SK-N-SH (cell line): ENCODE data around the gene CDH2. TPM values are rescaled to one million over a fixed set of nuclear protein-coding genes. Genes with fewer than 3 reads are reported as not detected.

Source experiments
- CTCF ChIA-PET: fragments of 300-600, 350-600 bp; formaldehyde crosslinking; extraction: SDS; loops from one replicate; lab custom pipeline; 2021; lab: Yijun Ruan, JAX
- POLR2A ChIA-PET: fragments of 350-600 bp; sonication (Branson Sonifier 250); formaldehyde crosslinking; extraction: SDS; loops from one replicate; lab custom pipeline; 2020; ENCODE audit warnings: antibody characterized with exemption, inconsistent platforms; lab: Yijun Ruan, JAX
- DNase-seq: peaks from one replicate; pipeline ENCODE4 v3.0.0; 2012
- H2AFZ ChIP-seq: fragments of 200-600 bp; sonication (generic); 2 replicates; pipeline ENCODE4 v1.8.1; 2016; ENCODE audit warnings: antibody characterized with exemption, mild to moderate bottlenecking, low read depth
- H3F3A ChIP-seq: fragments of 200-600 bp; sonication (generic); replicated peaks from 2 replicates; pipeline ENCODE3; 2016; ENCODE audit warnings: antibody characterized with exemption, mild to moderate bottlenecking; ENCODE audit not compliant: insufficient read depth
- H3K27ac ChIP-seq, 2 experiments: fragments of 200-500 bp in 1 of 2; fragments of 200-600 bp in 1 of 2; sonication (Bioruptor generic) in 1 of 2; sonication (generic), shearing (Covaris generic) in 1 of 2; 2 replicates each; pipeline versions ENCODE4 v1.5.1 to v1.6.1; 2014 to 2016; ENCODE audit warnings: low read depth in 2 of 2, inconsistent platforms in 1 of 2, low read length in 1 of 2, mild to moderate bottlenecking in 1 of 2, mixed read lengths in 1 of 2
- H3K27me3 ChIP-seq: fragments of 200-600 bp; sonication (generic), shearing (Covaris generic); 2 replicates; pipeline ENCODE4 v1.6.1; 2016; ENCODE audit warnings: mixed run types; ENCODE audit not compliant: insufficient read depth
- H3K36me3 ChIP-seq, 2 experiments: fragments of 200-500 bp in 1 of 2; fragments of 200-600 bp in 1 of 2; sonication (Bioruptor generic) in 1 of 2; sonication (generic) in 1 of 2; replicated peaks in 1 of 2; 2 replicates each; pipeline versions ENCODE3 to v1.5.1; 2014 to 2016; ENCODE audit warnings: low read length in 1 of 2, mild to moderate bottlenecking in 1 of 2; ENCODE audit not compliant: insufficient read depth in 2 of 2, control insufficient read depth in 1 of 2
- H3K4me1 ChIP-seq, 2 experiments: fragments of 200-500 bp in 1 of 2; fragments of 200-600 bp in 1 of 2; sonication (Bioruptor generic) in 1 of 2; sonication (generic), shearing (Covaris generic) in 1 of 2; 2 replicates each; pipeline versions ENCODE4 v1.5.1 to v1.6.1; 2014 to 2016; ENCODE audit warnings: low read depth in 1 of 2, low read length in 1 of 2, mixed run types in 1 of 2; ENCODE audit not compliant: insufficient read depth in 2 of 2, control insufficient read depth in 1 of 2
- H3K4me2 ChIP-seq: fragments of 200-600 bp; sonication (generic), shearing (Covaris generic); 2 replicates; pipeline ENCODE4 v1.6.1; 2017; ENCODE audit warnings: mixed run types
- H3K4me3 ChIP-seq, 2 experiments: fragments of 200-500 bp in 1 of 2; fragments of 200-600 bp in 1 of 2; sonication (Bioruptor generic) in 1 of 2; sonication (generic), shearing (Covaris generic) in 1 of 2; 2 replicates each; pipeline versions ENCODE4 v1.5.1 to v1.8.1; 2014 to 2016; ENCODE audit warnings: low read depth in 2 of 2, inconsistent platforms in 1 of 2, low read length in 1 of 2, mild to moderate bottlenecking in 1 of 2, mixed read lengths in 1 of 2, moderate library complexity in 1 of 2
- H3K79me2 ChIP-seq: fragments of 200-600 bp; sonication (generic); 2 replicates; pipeline ENCODE4 v1.8.1; 2017; ENCODE audit warnings: mild to moderate bottlenecking; ENCODE audit not compliant: insufficient read depth
- H3K9ac ChIP-seq: fragments of 200-600 bp; sonication (generic); 2 replicates; pipeline ENCODE4 v1.6.1; 2017; ENCODE audit warnings: mixed run types
- H3K9me2 ChIP-seq: fragments of 200-600 bp; sonication (generic); 2 replicates; pipeline ENCODE4 v1.6.1; 2017; ENCODE audit warnings: mixed run types
- H3K9me3 ChIP-seq: fragments of 200-600 bp; sonication (generic); 2 replicates; pipeline ENCODE4 v1.6.1; 2017; ENCODE audit warnings: mixed run types, mild to moderate bottlenecking, moderate library complexity
- H4K20me1 ChIP-seq: fragments of 200-600 bp; sonication (generic); 2 replicates; pipeline ENCODE4 v1.6.1; 2017; ENCODE audit warnings: mild to moderate bottlenecking, mixed run types; ENCODE audit not compliant: insufficient read depth
- CHD2 ChIP-seq: fragments of 150-350 bp; IDR thresholded peaks from 2 replicates; pipeline ENCODE4 v1.6.1; 2018; ENCODE audit warnings: low read length; ENCODE audit not compliant: partially characterized antibody
- FOSL2 ChIP-seq: IDR thresholded peaks from 2 replicates; pipeline ENCODE4 v1.4.0; 2012; ENCODE audit warnings: low read depth, mild to moderate bottlenecking, moderate library complexity, borderline replicate concordance
- FOXM1 ChIP-seq: IDR thresholded peaks from 2 replicates; pipeline ENCODE4 v1.4.0; 2012; ENCODE audit warnings: low read depth, mild to moderate bottlenecking
- GATA2 ChIP-seq: sonication (generic); formaldehyde crosslinking; IDR thresholded peaks from 2 replicates; pipeline ENCODE4 v1.5.0; 2020; ENCODE audit warnings: mild to moderate bottlenecking, missing genetic modification reagents
- MXI1 ChIP-seq: IDR thresholded peaks from 2 replicates; pipeline ENCODE4 v1.6.1; 2012; ENCODE audit warnings: mild to moderate bottlenecking, low read depth, low read length, improper control_type of control experiment
- NRF1 ChIP-seq: IDR thresholded peaks from 2 replicates; pipeline ENCODE4 v1.6.1; 2012; ENCODE audit warnings: low read depth, mild to moderate bottlenecking, low read length
- TAF1 ChIP-seq: IDR thresholded peaks from 2 replicates; pipeline ENCODE4 v1.6.1; 2012; ENCODE audit warnings: low read depth, mild to moderate bottlenecking, low read length, moderate library complexity, borderline replicate concordance
- TCF12 ChIP-seq: IDR thresholded peaks from 2 replicates; pipeline ENCODE4 v1.4.0; 2012
- WGBS: methylation state at CpG from one replicate; pipeline ENCODE4 v1.1.6; 2017; ENCODE audit warnings: low lambda C conversion rate; 5-methylcytosine and 5-hydroxymethylcytosine counted together
- polyA plus RNA-seq, 3 experiments: library from polyadenylated mRNA; depleted of rRNA; stranded (reverse); fragments of >200 nt; gene quantifications; 2 replicates each; pipeline ENCODE4 v1.2.3, GENCODE V29; 2012
- TF ChIP-seq, protein P1 (sequence below): IDR thresholded peaks from 2 replicates; pipeline ENCODE4 v1.4.0; 2012; ENCODE audit warnings: low read depth, borderline replicate concordance

CDH2 gene
- polyA plus RNA-seq, 1 of the 3 experiments (the other 2 are of a cell fraction) = 146 TPM

DNA sequence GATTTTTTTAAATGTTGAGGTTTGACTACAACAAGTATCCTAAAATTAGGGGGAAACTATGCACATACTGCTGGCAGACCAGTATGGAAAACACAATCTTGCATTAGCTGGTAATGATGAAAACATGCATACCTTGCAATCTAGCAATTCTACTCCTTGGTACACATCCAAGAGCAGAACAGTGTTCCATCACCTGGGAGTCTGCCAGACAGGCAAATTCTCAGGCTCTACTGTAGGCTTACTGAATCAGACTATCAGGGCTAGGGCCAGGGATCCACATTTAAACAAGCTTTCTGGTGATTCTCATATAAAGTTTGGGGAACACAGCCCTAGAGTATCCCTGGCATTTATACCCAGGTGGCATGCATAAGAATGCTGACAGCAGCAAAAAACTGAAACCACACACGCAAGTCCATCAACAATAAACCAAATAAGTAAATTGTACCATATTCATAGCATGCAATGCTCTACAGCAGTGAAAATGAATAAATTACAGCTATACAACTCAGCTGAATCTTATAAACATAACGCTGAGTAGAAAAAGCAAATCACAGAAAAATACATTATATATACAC lies 13.6 kb downstream of the CDH2 start (continued):
- TF ChIP-seq TCF12 (no peak; the same call in 1 of the 2 replicates), TAF1 (no peak), GATA2 (CRISPR knock-in tag) (no peak)

DNA sequence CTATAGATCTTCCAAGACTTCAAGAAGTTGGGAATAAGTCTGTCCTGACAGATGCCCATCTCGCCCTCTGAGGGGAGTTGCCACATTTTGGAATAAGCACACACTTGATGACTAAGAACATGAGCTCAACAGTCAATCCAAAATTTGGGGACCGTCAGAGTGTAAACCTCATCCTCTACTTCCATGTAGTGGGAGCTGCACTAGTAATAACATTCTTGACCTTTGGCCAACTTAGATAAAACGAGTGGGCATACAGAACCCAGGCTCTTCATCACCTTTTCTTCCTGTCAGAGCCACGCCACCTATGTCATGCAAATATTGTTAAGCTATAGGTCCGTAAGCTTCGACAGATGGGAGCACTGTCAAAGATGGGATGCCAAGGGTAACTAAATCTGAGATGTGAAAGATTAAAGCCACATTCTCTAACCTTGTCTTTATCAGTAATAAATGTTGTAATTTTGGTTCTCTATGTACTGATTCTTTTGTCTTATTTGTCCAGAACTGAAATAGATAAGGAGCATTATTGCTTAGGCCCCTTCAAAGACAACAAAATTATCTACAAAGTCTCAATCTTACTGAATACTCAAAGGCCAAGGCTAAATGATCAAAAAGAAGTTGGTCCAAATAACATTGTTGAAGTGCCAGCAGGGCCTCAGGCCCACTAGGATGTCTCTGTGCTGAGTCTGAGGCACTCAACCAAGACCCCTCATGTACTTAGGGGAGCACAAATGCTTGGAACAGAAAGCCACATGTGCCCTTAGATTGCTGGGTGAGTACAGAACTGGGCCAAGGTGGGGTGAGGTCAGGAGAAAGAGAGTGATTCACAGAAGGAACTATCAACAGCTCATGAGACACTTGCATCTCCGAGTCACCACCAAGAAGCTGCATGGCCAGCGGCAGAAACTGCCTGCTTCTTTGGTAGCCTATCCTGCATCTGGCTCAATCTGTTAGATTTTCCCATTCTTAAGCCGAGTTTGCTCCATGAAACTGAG lies 15.0 kb downstream of the CDH2 start:
- Histone ChIP-seq H3K9me2 (no peaks in the 10 kb centered on the region), H3K4me3 (no peak overlapping the region), H3K9ac (0 out of 2 replicates have a peak overlapping the region, but pooled peaks have one; percentile 9), H3K4me2 (peak overlapping the region; percentile 35; the same call in 1 of the 2 replicates), H3K4me1 (peaks cover 13 to 24% of the 10 kb centered on the region in 2 experiments; a peak in 3 of 4 replicates), H3F3A (peaks cover 37% of the 10 kb centered on the region), H3K9me3 (no peaks in the 10 kb centered on the region), H3K27ac (peak overlapping the region in 1 of 2 experiments; percentile 37; a peak in 1 of 4 replicates), H2AFZ (no peak overlapping the region), H3K79me2 (peaks cover 100% of the 10 kb centered on the region), H3K36me3 (peaks cover 7 to 26% of the 10 kb centered on the region in 2 experiments)
- ChIA-PET CTCF (interaction anchor here (0.8 to 2.0 kb wide), 3 partner anchors 9 to 148 kb away, joined by 3 to 4 read pairs (median 4); no protein-coding TSS in a partner anchor), POLR2A (no interaction called here)
- 80% methylated on average over 9 of the region's 9 CpGs for WGBS
- TF ChIP-seq MXI1 (no peak), FOSL2 (peak; percentile 36; the same call in 1 of the 2 replicates)
- TF ChIP-seq, all 33 proteins: peak for 1
- DNase-seq = no peak
- Histone ChIP-seq H3K27me3 (no peaks in the 10 kb centered on the region), H4K20me1 (peaks cover 98% of the 10 kb centered on the region)

DNA sequence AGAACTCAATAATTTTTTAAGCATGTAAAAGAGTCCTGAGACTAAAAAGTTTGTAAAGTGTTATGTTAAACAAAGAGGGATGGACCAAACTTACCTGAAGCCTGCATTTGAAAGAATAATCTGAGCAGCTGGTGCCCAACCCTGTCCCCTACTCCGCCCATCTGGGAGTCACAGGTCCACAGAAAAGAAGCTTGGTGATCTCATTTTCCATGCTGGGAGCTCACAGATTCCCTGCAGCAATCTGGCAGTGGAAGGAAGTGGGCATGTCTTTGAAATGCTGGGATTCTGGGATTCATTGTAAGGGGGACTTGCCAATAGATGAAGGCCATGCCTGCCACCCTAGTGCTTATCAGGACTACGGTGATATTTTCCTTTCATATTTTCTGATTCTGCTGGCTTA lies 17.9 kb downstream of the CDH2 start:
- Histone ChIP-seq H3K4me3 (no peak overlapping the region), H3K27me3 (no peaks in the 10 kb centered on the region)

More for the DNA sequence above, 17.9 kb downstream of the CDH2 start:
- H3K4me1 ChIP-seq = peaks cover 13 to 25% of the 10 kb centered on the region in 2 experiments; a peak in 3 of 4 replicates
- H2AFZ ChIP-seq = no peak overlapping the region
- peaks cover 100% of the 10 kb centered on the region for H4K20me1 ChIP-seq
- DNase-seq = no peak
- TF ChIP-seq GATA2 (CRISPR knock-in tag) (0 out of 2 replicates have a peak, but pooled peaks have one; percentile 6), CHD2 (no peak), NRF1 (no peak), FOXM1 (no peak)
- TF ChIP-seq, protein P1, sequence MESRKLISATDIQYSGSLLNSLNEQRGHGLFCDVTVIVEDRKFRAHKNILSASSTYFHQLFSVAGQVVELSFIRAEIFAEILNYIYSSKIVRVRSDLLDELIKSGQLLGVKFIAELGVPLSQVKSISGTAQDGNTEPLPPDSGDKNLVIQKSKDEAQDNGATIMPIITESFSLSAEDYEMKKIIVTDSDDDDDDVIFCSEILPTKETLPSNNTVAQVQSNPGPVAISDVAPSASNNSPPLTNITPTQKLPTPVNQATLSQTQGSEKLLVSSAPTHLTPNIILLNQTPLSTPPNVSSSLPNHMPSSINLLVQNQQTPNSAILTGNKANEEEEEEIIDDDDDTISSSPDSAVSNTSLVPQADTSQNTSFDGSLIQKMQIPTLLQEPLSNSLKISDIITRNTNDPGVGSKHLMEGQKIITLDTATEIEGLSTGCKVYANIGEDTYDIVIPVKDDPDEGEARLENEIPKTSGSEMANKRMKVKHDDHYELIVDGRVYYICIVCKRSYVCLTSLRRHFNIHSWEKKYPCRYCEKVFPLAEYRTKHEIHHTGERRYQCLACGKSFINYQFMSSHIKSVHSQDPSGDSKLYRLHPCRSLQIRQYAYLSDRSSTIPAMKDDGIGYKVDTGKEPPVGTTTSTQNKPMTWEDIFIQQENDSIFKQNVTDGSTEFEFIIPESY = no peak
- peak overlapping the region in 1 of 2 experiments; percentile 24; a peak in 1 of 4 replicates for H3K27ac ChIP-seq
- ChIA-PET CTCF (no interaction called here), POLR2A (interaction anchor here (1.6 kb wide), 1 partner anchor 18 kb away, joined by 4 read pairs; the partner anchor contains the start of gene CDH2)
- 89% methylated on average over 2 of the region's 2 CpGs for WGBS
- no peak overlapping the region for H3K9ac ChIP-seq
- peaks cover 98% of the 10 kb centered on the region for H3K79me2 ChIP-seq
- no peaks in the 10 kb centered on the region for H3K9me2 ChIP-seq
- peaks cover 37% of the 10 kb centered on the region for H3F3A ChIP-seq
- H3K36me3 ChIP-seq = peaks cover 13 to 16% of the 10 kb centered on the region in 2 experiments
- no peaks in the 10 kb centered on the region for H3K9me3 ChIP-seq
- no peak overlapping the region for H3K4me2 ChIP-seq
